CD14-positive monocyte (primary cell): ENCODE data around the gene NTNG2. TPM values are rescaled to one million over a fixed set of nuclear protein-coding genes. Genes with fewer than 3 reads are reported as not detected.

Source experiments
- DNase-seq, 3 donors: peaks; one replicate each; pipeline ENCODE4 v3.0.0-alpha.2; 2011 to 2022
- H2AFZ ChIP-seq: 2 replicates; pipeline ENCODE4 v1.6.0; 2012; ENCODE audit warnings: mild to moderate bottlenecking, low read depth, low read length, inconsistent platforms; ENCODE audit not compliant: insufficient read depth, poor library complexity, severe bottlenecking
- H3K27ac ChIP-seq, 2 donors: 1 replicate in 1 of 2; 2 replicates in 1 of 2; pipeline ENCODE4 v1.5.1; 2012 to 2013; ENCODE audit warnings: low read length in 2 of 2, control low read depth in 1 of 2, inconsistent platforms in 1 of 2, low read depth in 1 of 2, mild to moderate bottlenecking in 1 of 2
- H3K27me3 ChIP-seq, 2 donors: one replicate each; pipeline versions ENCODE4 v1.6.0 to v1.6.1; 2011 to 2013; ENCODE audit warnings: low read length in 2 of 2; ENCODE audit not compliant: control insufficient read depth in 2 of 2, insufficient read depth in 2 of 2
- H3K36me3 ChIP-seq, 2 donors: replicated peaks in 1 of 2; 1 replicate in 1 of 2; 2 replicates in 1 of 2; pipeline versions ENCODE4 v1.5.1 to v1.6.1; 2012 to 2013; ENCODE audit warnings: low read length in 2 of 2, control low read depth in 1 of 2, inconsistent platforms in 1 of 2, mild to moderate bottlenecking in 1 of 2; ENCODE audit not compliant: insufficient read depth in 2 of 2, control insufficient read depth in 1 of 2
- H3K4me1 ChIP-seq, 2 donors: 1 replicate in 1 of 2; 2 replicates in 1 of 2; pipeline versions ENCODE4 v1.5.1 to v1.6.1; 2012 to 2013; ENCODE audit warnings: low read length in 2 of 2, control low read depth in 1 of 2, inconsistent platforms in 1 of 2, mild to moderate bottlenecking in 1 of 2, moderate library complexity in 1 of 2; ENCODE audit not compliant: insufficient read depth in 2 of 2, control insufficient read depth in 1 of 2
- H3K4me2 ChIP-seq: replicated peaks from 2 replicates; pipeline ENCODE3; 2012; ENCODE audit warnings: low read length, moderate library complexity, mild to moderate bottlenecking; ENCODE audit not compliant: poor library complexity, severe bottlenecking; ENCODE audit errors: extremely low read depth
- H3K4me3 ChIP-seq, 3 experiments: fragments of 200-600 bp in 1 of 3; sonication (generic) in 1 of 3; replicated peaks in 1 of 3; 1 replicate in 2 of 3; 2 replicates in 1 of 3; pipeline ENCODE4 v1.5.1; 2011 to 2013; ENCODE audit warnings: low read length in 3 of 3, mild to moderate bottlenecking in 3 of 3, control low read depth in 2 of 3, low read depth in 2 of 3, inconsistent platforms in 1 of 3, moderate library complexity in 1 of 3
- H3K79me2 ChIP-seq: 2 replicates; pipeline ENCODE4 v1.6.0; 2012; ENCODE audit warnings: mild to moderate bottlenecking, control low read depth, inconsistent platforms, low read length, moderate library complexity; ENCODE audit not compliant: insufficient read depth
- H3K9ac ChIP-seq: 2 replicates; pipeline ENCODE4 v1.6.0; 2017; ENCODE audit warnings: low read length, mild to moderate bottlenecking; ENCODE audit not compliant: insufficient read depth, poor library complexity, severe bottlenecking
- H3K9me3 ChIP-seq, 2 donors: replicated peaks in 1 of 2; 1 replicate in 1 of 2; 2 replicates in 1 of 2; pipeline versions ENCODE4 v1.5.1 to v1.6.1; 2012 to 2013; ENCODE audit warnings: low read length in 2 of 2, control low read depth in 1 of 2; ENCODE audit not compliant: control insufficient read depth in 1 of 2, insufficient read depth in 1 of 2
- H4K20me1 ChIP-seq: 2 replicates; pipeline ENCODE4 v1.6.0; 2012; ENCODE audit warnings: mild to moderate bottlenecking, low read length, control low read depth, moderate library complexity; ENCODE audit not compliant: insufficient read depth
- H3K27ac Mint-ChIP-seq, 7 donors: one replicate each; pipeline ENCODE4 v1.8.0; 2020; ENCODE audit warnings: mild to moderate bottlenecking in 7 of 7, mixed read lengths in 7 of 7, moderate library complexity in 6 of 7, inconsistent platforms in 2 of 7
- H3K27me3 Mint-ChIP-seq, 3 donors: one replicate each; pipeline ENCODE4 v1.8.0; 2021 to 2022; ENCODE audit warnings: low read depth in 3 of 3, mild to moderate bottlenecking in 3 of 3, mixed read lengths in 3 of 3, moderate library complexity in 3 of 3, inconsistent platforms in 1 of 3
- H3K36me3 Mint-ChIP-seq, 2 donors: one replicate each; pipeline ENCODE4 v1.8.0; 2020; ENCODE audit warnings: mixed read lengths in 2 of 2, inconsistent platforms in 1 of 2, mild to moderate bottlenecking in 1 of 2
- H3K4me1 Mint-ChIP-seq: one replicate; pipeline ENCODE4 v1.8.0; 2020; ENCODE audit warnings: mild to moderate bottlenecking, mixed read lengths
- H3K4me3 Mint-ChIP-seq, 2 donors: one replicate each; pipeline ENCODE4 v1.8.0; 2020; ENCODE audit warnings: mild to moderate bottlenecking in 2 of 2, mixed read lengths in 2 of 2, moderate library complexity in 1 of 2
- H3K9me3 Mint-ChIP-seq, 7 donors: one replicate each; pipeline ENCODE4 v1.8.0; 2020 to 2022; ENCODE audit warnings: mixed read lengths in 7 of 7, mild to moderate bottlenecking in 6 of 7, moderate library complexity in 6 of 7, inconsistent platforms in 2 of 7
- WGBS: methylation state at CpG from one replicate; pipeline ENCODE4 v1.1.5; 2013; ENCODE audit warnings: missing lambda C conversion rate; ENCODE audit not compliant: insufficient coverage; 5-methylcytosine and 5-hydroxymethylcytosine counted together
- intact Hi-C, 2 donors: fragments of 100-400 bp; cut with micrococcal nuclease; formaldehyde crosslinking; loops; one replicate each; pipeline versions ENCODE4 v1.15.0 to v1.15.1; 2023
- polyA plus RNA-seq, 3 donors: library from polyadenylated mRNA; depleted of rRNA in 1 of 3; unstranded in 2 of 3; stranded (reverse) in 1 of 3; fragments of 300-500 nt in 2 of 3; fragments of >200 nt in 1 of 3; fragmentation: Illumina TruSeq in 2 of 3; gene quantifications; 1 replicate in 2 of 3; 2 replicates in 1 of 3; pipeline ENCODE4 v1.2.3, GENCODE V29; 2012 to 2021
- TF ChIP-seq, protein P1 (sequence below): fragments of 200-600 bp; IDR thresholded peaks from one replicate; pipeline ENCODE4 v1.8.0; 2022; ENCODE audit warnings: antibody characterized with exemption, mild to moderate bottlenecking

Gene NTNG2
- polyA plus RNA-seq, 3 donors: 2.1 to 10.0 (median 5.0) TPM

- peak overlapping the region in 1 of 7 donors; percentile 53 for H3K27ac Mint-ChIP-seq
- intact Hi-C loops: no loop called here
- Histone ChIP-seq H3K36me3 (no peaks in the 10 kb centered on the region), H4K20me1 (no peaks in the 10 kb centered on the region), H3K4me1 (no peaks in the 10 kb centered on the region), H3K27ac (no peak overlapping the region), H3K27me3 (no peaks in the 10 kb centered on the region), H3K9me3 (peaks cover 2 to 6% of the 10 kb centered on the region in 2 donors), H3K9ac (no peak overlapping the region), H3K4me2 (no peak overlapping the region), H2AFZ (no peak overlapping the region), H3K4me3 (no peak overlapping the region), H3K79me2 (no peaks in the 10 kb centered on the region)
- H3K4me1 Mint-ChIP-seq: no peaks in the 10 kb centered on the region
- TF ChIP-seq, protein P1, sequence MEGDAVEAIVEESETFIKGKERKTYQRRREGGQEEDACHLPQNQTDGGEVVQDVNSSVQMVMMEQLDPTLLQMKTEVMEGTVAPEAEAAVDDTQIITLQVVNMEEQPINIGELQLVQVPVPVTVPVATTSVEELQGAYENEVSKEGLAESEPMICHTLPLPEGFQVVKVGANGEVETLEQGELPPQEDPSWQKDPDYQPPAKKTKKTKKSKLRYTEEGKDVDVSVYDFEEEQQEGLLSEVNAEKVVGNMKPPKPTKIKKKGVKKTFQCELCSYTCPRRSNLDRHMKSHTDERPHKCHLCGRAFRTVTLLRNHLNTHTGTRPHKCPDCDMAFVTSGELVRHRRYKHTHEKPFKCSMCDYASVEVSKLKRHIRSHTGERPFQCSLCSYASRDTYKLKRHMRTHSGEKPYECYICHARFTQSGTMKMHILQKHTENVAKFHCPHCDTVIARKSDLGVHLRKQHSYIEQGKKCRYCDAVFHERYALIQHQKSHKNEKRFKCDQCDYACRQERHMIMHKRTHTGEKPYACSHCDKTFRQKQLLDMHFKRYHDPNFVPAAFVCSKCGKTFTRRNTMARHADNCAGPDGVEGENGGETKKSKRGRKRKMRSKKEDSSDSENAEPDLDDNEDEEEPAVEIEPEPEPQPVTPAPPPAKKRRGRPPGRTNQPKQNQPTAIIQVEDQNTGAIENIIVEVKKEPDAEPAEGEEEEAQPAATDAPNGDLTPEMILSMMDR: no peak
- H3K27me3 Mint-ChIP-seq: peaks cover 9 to 18% (median 10%) of the 10 kb centered on the region in 3 donors
- no peaks in the 10 kb centered on the region for H3K36me3 Mint-ChIP-seq
- no peak overlapping the region for H3K4me3 Mint-ChIP-seq
- peaks cover 2 to 20% (median 7%) of the 10 kb centered on the region in 7 donors for H3K9me3 Mint-ChIP-seq
- WGBS: 73% methylated on average over 12 of the region's 21 CpGs
- DNase-seq: no peak
Observed at GRCh38 chr9:132201780-132202703, 40.2 kb downstream of the NTNG2 start.

- H3K4me2 ChIP-seq: no peak overlapping the region
- no peaks in the 10 kb centered on the region for H3K79me2 ChIP-seq
- no peak overlapping the region for H2AFZ ChIP-seq
- no peak overlapping the region for H3K9ac ChIP-seq
- H3K36me3 Mint-ChIP-seq: no peaks in the 10 kb centered on the region
- peaks cover 12 to 18% (median 13%) of the 10 kb centered on the region in 3 donors for H3K27me3 Mint-ChIP-seq
- no peaks in the 10 kb centered on the region for H3K36me3 ChIP-seq
- no peak overlapping the region for H3K27ac ChIP-seq
- H3K9me3 Mint-ChIP-seq: peaks cover 0 to 9% (median 2%) of the 10 kb centered on the region in 7 donors
- no peak for DNase-seq
- H3K27ac Mint-ChIP-seq: no peak overlapping the region
- H3K27me3 ChIP-seq: no peaks in the 10 kb centered on the region
- H3K9me3 ChIP-seq: no peaks in the 10 kb centered on the region
- peaks cover 7% of the 10 kb centered on the region for H3K4me1 Mint-ChIP-seq
- no peaks in the 10 kb centered on the region for H3K4me1 ChIP-seq
- WGBS: 100% methylated on average over 3 of the region's 3 CpGs
- TF ChIP-seq, protein P1: no peak
- H3K4me3 Mint-ChIP-seq: no peak overlapping the region
- intact Hi-C loops: no loop called here
- no peaks in the 10 kb centered on the region for H4K20me1 ChIP-seq
- no peak overlapping the region for H3K4me3 ChIP-seq
Observed at GRCh38 chr9:132204883-132205282, 43.0 kb downstream of the NTNG2 start.
